Superior temporal gyrus (tissue), 1 donor: ENCODE results near the gene DHX34.

Experiments
- DNase-seq: peaks from one replicate; pipeline ENCODE4 v3.0.0-alpha.2; 2016; ENCODE audit errors: extremely low spot score

Gene DHX34

DNA sequence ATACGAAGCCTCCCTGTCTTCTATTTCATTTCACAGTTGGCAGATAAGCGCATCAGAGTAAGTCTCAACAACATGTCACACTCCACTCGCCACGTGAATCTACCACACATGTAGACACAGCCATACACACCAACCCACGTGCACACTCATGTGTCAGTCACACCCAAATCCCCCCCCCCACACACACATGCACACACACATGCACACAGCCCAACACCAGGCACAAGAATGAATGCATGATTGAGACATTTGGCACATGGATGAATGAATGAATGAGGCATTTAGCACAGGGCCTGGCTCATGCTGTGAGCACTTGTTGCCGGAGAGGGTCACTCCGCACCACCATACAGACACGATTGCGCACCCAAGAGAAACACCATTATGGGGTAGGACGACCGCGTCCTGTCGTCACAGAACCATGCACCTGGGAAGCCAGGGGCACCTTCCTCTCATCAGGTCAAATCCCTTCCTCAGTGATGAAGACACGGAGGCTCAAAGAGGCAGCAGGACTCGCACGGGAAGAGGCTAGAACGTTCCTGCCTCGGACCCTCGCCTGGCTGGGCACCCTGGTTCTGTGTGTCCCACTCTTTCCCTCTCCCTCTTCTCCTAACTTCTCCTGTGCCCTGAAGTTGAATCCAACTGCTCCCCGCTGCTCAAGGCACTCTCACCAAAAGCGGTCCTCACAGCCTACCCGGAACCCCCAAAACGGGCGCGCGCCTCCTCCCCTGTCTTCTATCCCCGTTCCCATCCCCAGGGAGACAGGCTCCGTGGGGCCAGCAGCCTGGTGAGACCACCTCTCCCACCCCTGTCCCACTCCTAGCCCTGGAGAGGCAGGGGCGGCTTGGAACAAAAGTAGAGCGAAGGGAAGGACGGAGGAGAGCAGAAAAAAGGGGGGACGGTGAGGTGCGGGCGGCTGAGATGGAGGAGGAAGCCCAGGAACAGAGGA lies 68.9 kb downstream of the DHX34 start:
- peak; percentile 14 for DNase-seq

DNA sequence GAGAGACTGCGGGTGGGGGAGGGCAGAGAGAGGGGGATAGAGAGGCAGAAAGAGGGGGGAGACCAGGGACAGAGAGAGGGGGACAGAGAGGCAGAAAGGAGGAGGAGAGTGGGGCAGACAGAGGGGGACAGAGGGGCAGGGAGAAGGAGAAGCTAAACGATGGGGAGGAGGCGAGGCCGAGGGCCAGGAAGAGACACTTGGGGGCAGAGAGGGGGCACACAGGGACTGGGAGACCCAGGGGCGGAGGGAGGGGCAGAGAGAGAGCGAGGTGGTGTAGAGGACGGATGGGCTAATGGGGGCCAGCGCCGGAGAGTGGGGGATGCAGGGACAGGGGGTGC lies 69.5 kb downstream of the DHX34 start:
- DNase-seq: no peak

DNA sequence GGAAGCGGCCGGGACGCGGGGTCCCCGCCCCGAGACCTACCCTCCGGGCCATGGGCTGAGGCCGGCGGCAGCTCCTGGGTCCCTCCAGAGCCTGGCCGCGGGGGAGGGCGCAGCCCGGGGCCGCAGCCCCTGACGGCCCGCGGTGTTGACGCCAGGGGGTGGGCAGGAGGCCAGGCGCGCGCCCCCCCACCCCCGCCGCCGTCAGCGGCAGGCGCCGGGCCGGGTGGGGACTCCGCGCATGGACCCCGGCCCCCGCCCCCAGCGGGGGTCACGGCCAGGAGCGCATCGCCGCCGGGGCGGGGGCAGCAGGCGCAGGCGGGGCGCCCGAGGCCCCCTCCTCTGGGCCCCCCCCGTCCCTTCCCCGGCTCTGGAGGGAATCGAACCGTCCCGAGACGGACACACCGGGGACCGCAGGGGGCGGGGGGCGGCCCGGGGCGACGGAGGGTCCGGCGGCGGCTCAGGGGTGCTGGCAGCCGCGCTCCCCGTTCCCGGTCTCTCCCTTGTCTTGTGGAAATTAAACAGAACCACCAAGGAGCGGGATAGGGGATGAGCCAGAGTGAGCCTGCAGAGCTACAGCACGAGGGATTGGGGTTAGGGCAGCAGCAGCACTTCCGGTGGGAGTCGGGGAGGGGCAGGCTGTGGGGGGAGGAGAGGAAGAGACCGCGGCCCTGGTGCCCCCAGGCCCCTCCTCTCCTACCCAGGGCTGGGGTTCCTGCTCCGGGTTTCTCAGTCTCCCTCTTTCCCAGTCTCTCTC lies 70.1 kb downstream of the DHX34 start, which contains the start of gene MEIS3:
MEIS3 (minus strand) TSS at position 498 of the 754 bp plus-strand sequence; CDS start at position 52, 446 bp downstream.
- no peak for DNase-seq

DNA sequence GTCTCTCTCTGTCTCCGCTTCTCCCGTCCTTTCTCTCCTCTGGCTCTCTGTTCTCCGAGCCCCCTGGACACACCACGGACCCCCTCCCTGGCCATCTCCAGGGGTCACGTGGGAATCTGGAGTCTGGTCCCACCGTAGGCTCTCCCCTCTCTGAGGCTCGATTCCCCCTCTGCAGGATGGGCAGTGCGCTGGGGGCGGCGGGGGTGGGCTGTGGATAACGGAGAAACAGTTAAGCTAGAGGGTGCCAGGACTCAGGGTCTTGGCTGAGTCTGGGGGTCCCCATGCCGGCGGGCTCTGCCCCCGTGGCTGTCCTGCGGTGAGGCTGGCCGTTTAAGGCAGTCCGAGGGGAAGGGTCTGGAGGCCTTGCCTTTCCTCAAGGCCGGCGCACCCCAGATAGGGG lies 70.7 kb downstream of the DHX34 start:
- DNase-seq: no peak

DNA sequence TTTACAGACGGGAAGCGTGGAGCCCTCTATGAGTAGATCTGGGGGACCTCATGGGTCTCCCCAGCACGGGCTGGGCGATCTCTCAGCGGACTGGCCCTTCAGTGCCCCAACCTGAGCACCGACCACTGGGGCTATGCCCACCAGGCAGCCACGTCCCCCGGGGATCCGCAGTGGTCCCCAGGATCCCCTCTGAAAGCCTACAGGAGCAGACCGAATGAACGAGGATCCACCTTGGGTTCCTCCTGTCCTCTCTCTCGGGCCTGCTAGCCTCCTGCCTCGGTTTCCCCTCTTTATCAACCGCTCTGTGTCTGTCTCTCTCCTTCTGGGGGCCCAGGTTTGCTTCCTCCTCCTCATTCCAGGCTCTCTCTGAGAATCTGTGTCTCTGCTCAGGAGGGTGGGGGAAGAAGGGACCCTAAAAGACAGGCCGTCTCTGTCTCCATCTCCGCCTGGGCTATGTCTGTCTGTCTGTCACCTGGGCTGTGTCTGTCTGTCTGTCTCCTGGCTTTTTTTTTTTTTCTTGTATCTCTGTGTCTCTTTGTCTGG lies 72.2 kb downstream of the DHX34 start:
- DNase-seq: no peak

DNA sequence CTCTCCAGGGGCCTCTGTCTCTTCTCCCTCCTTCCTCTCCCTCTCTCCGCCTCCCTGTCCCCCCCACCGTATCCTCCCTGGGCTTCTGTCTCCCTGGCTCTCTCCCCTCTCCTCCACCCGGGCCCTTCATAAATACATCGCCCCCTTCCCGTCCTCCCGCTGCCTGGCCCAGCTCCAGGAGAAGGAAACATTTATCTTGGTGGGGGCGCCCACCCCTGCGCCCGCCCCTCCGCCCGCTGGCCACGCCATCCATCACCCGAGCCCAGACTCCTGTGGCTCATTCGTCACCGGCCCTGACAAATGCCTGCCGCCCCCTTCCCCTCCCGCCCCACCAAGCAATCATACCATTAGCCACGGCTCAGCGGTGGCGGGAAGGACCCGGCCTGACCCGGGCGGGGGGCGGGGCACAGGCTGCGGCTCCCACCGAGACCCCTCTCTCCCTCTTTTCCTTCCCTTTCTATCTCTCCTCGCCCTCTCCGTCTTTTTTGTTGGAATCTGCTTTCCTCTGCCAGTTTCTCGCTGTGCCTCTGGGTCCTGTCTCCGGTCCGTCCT lies 72.8 kb downstream of the DHX34 start:
- DNase-seq: no peak

DNA sequence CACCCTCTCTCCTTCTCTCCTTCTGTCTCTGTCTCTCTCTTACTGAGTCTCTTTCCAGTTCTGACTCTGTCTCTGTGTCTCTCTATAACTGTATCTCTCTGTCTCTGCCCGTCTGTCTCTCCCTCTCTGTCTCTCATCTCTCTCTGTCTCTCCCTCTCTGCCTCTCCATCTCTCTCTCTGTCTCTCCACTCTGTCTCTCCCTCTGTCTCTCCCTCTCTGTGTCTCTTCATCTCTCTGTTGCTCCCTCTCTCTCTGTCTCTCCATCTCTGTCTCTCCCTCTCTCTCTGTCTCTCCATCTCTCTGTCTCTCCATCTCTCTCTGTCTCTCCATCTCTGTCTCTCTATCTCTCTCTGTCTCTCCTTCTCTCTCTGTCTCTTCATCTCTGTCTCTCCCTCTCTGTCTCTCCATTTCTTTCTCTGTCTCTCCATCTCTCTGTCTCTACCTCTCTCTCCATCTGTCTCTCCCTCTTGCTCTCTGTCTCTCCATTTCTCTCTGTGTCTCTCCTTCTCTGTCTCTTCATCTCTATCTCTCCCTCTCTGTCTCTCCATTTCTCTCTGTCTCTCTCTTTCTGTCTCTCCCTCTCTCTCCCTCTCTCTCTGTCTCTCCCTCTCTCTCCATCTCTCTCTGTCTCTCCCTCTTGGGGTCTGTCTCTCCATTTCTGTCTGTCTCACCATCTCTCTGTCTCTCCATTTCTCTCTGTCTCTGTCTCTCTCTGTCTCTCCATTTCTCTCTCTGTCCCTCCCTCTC lies 73.5 kb downstream of the DHX34 start:
- no peak for DNase-seq

DNA sequence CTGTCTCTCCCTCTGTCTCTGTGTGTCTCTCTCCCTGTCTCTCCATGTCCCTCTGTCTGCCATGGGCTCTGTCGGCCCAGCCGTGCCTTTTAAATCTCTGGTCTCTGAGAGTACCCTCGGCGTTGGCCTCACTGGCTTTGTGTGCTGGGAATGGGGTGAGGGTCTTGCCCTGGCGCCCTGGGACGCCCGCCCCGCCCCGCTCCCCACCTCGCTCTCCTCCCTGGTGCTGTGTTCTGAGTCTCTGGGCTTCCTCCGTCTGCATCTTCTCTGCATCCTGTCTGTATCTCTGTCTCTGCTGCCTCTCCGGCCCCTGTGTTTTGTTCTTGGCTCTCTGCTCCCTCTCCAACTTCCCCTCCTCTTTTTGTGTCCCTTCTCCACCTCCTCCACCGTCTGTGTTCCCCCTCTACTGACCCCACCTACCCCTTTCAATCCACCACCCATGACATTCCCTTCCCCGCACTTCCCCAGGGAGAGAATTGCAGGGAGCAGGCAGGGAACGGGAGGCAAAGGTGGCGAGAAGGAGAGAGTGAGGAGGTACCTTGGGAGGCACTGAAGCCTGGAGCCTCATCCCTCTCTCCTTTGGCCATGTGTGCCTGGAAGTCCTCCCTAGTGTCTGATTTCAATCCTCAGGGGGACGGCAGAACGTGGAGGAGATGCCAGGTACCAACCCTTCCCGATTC lies 74.2 kb downstream of the DHX34 start:
- no peak for DNase-seq

DNA sequence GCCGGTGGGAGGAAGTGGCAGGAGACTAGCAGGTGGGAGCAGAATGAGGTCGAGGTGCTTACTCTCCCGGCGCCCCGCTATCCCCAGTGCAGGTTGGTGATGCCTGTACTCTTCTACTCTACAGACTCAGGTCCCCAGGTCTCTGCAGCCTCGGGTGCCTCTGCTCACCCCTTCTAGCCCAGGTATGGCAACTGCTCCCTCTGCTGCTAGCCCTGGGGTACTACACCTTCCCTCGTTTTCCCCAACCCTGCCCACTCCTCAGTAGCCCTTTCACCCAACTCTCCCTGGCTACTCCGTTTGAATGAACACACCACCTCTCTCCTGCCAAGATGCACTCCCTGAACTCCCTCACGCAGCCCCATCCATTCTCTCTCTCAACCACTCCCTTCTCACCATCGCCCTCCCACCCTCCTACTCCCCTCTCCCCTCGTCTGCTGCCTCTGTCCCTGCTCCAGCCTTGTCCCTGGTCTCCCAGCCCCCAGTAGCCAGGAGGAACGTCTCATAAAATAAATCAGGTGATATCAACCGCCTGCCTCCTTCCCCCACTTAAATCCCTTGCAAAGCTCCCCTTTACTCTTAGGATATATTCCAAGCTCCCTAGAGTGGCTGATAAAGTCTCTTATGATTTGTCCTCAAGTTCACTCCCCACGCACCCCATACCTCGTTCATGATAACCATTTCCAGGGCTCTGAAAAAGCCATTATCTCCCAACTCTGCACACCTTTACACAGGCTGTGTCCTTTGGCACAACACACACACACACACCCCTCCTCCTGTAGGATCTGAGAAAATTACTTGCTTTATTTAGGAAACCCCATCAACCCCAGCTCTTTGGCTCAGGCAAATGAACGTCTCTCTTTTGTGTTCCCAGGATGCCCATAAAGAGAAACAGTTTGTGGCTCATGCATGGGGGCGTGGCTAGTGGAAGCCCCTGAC lies 78.4 kb downstream of the DHX34 start:
- DNase-seq: peak; percentile 68

DNA sequence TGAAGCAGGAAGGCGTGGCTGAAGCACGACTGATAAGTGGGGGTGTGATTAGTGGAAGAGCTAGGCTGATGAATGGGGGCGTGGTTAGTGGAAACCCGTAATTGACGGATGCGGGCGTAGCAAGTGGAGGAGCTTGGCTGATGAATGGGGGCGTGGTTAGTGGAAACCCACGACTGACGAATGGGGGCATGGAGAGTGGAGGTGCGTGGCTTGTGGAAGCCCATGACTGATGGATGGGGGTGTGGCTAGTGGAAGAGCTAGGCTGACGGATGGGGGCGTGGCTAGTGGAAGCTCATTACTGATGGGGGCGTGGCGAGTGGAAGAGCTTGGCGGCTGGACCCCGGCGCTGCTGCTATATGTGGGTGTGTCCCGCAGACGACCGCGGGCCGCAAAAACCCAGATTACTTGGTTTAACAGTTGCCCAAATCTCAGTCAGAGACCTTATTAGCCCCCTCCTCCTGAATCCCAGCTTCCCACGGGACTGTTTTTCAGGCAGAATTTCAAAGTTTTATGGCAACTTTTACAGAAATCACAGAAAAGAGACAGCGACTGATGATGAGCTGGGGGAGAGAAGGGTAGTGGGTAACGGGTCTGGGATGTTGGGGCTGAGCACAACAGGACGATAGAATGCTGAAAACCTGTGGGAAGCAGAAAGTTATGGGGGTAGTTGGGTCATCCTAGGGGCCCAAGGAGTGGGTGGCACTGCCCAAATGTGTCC lies 79.2 kb downstream of the DHX34 start:
- DNase-seq: peak; percentile 90

DNA sequence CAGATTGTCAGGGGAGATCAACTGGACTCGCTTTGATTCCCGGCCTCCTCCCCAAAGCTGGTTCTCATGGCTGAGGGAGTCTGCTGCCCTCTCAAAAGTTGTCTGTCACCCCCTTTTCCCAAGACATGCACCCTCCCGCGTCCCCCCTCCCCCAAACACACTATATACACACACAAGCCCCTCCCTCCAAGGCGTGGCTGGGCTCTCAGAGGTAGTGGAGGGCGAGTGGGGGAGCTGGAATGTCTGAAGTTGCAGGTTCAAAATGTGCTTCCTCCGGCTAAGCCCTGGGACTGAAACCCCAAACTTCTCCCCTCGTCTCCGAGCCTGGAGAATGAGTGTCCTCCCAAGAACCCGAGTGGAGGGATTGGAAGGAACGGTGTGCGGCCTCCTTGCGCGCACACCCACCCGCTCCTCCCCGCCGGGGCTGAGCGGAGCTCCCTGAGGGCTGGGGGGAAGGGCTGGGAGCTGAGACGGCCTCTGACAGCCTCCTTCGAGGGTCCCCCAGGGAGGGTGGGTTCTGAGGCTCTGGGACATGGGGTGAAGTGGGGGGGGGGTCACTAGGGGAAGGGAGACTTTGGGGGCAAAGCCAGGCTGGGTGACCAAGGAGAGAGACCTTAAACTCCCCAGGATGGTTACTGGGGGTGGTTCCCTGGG lies 80.2 kb downstream of the DHX34 start:
- DNase-seq: no peak

DNA sequence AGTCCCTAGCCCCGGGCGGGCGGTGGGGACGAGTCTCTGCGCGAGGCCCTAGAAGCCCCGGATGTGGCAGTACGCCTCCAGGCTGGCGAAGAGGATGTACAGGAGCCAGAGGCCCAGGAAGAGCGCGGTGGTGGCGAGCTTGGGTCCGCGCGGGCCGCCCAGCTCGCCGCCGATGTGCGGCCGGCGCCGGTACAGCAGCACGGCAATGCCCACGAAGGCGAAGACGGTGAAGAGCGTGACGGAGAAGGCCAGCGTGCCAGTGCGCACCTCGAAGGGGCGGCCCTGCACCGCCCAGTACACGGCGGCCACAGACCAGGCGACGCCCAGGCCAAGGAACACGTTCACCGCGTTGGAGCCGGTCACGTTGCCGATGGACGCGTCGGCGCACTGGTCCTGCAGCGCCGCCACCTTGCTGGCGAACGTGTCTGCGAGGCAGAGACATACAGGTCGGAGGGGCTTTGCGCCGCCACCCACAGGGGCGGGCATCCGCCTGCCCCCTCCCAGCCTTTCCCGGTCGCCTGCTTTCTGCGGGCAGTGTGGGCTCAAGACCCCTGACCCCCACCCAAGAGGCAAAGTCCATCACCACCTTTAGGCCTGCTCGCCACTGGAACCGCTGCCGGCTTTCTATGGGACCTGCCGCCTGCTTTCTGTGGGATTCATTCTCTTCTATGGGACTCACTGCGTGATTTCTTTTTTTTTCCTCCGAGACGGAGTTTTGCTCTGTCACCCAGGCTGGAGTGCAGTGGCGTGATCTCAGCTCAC lies 81.1 kb downstream of the DHX34 start:
- DNase-seq: no peak

DNA sequence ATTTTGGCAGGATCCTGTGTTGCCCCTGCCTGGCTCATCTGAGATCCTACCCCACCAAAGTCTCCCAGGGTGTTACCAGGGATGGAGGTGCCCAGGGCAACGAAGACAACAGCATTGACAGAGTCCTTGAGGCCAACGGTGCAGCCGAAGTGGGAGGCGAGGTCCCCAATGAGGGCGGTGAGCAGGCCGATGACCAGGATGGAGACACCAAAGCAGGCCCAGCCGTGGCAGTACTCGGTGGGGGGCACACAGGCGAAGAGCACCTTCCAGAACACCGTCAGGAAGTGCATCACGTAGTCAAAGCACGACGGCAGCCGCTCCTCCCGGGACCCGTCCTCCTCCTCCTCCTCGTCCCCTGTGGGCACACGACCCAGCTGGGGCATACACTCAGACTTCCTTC lies 83.0 kb downstream of the DHX34 start:
- no peak for DNase-seq
